SK-N-SH (cell line): ENCODE results near the gene NR6A1. TPM values are rescaled to one million over a fixed set of nuclear protein-coding genes. Genes with fewer than 3 reads are reported as not detected.

Experiments used
- CTCF ChIA-PET: fragments of 300-600, 350-600 bp; formaldehyde crosslinking; extraction: SDS; loops from one replicate; lab custom pipeline; 2021; lab: Yijun Ruan, JAX
- POLR2A ChIA-PET: fragments of 350-600 bp; sonication (Branson Sonifier 250); formaldehyde crosslinking; extraction: SDS; loops from one replicate; lab custom pipeline; 2020; ENCODE audit warnings: antibody characterized with exemption, inconsistent platforms; lab: Yijun Ruan, JAX
- DNase-seq: peaks from one replicate; pipeline ENCODE4 v3.0.0; 2012
- H2AFZ ChIP-seq: fragments of 200-600 bp; sonication (generic); 2 replicates; pipeline ENCODE4 v1.8.1; 2016; ENCODE audit warnings: antibody characterized with exemption, mild to moderate bottlenecking, low read depth
- H3F3A ChIP-seq: fragments of 200-600 bp; sonication (generic); replicated peaks from 2 replicates; pipeline ENCODE3; 2016; ENCODE audit warnings: antibody characterized with exemption, mild to moderate bottlenecking; ENCODE audit not compliant: insufficient read depth
- H3K27ac ChIP-seq, 2 experiments: fragments of 200-500 bp in 1 of 2; fragments of 200-600 bp in 1 of 2; sonication (Bioruptor generic) in 1 of 2; sonication (generic), shearing (Covaris generic) in 1 of 2; 2 replicates each; pipeline versions ENCODE4 v1.5.1 to v1.6.1; 2014 to 2016; ENCODE audit warnings: low read depth in 2 of 2, inconsistent platforms in 1 of 2, low read length in 1 of 2, mild to moderate bottlenecking in 1 of 2, mixed read lengths in 1 of 2
- H3K27me3 ChIP-seq: fragments of 200-600 bp; sonication (generic), shearing (Covaris generic); 2 replicates; pipeline ENCODE4 v1.6.1; 2016; ENCODE audit warnings: mixed run types; ENCODE audit not compliant: insufficient read depth
- H3K36me3 ChIP-seq, 2 experiments: fragments of 200-500 bp in 1 of 2; fragments of 200-600 bp in 1 of 2; sonication (Bioruptor generic) in 1 of 2; sonication (generic) in 1 of 2; replicated peaks in 1 of 2; 2 replicates each; pipeline versions ENCODE3 to v1.5.1; 2014 to 2016; ENCODE audit warnings: low read length in 1 of 2, mild to moderate bottlenecking in 1 of 2; ENCODE audit not compliant: insufficient read depth in 2 of 2, control insufficient read depth in 1 of 2
- H3K4me1 ChIP-seq, 2 experiments: fragments of 200-500 bp in 1 of 2; fragments of 200-600 bp in 1 of 2; sonication (Bioruptor generic) in 1 of 2; sonication (generic), shearing (Covaris generic) in 1 of 2; 2 replicates each; pipeline versions ENCODE4 v1.5.1 to v1.6.1; 2014 to 2016; ENCODE audit warnings: low read depth in 1 of 2, low read length in 1 of 2, mixed run types in 1 of 2; ENCODE audit not compliant: insufficient read depth in 2 of 2, control insufficient read depth in 1 of 2
- H3K4me2 ChIP-seq: fragments of 200-600 bp; sonication (generic), shearing (Covaris generic); 2 replicates; pipeline ENCODE4 v1.6.1; 2017; ENCODE audit warnings: mixed run types
- H3K4me3 ChIP-seq, 2 experiments: fragments of 200-500 bp in 1 of 2; fragments of 200-600 bp in 1 of 2; sonication (Bioruptor generic) in 1 of 2; sonication (generic), shearing (Covaris generic) in 1 of 2; 2 replicates each; pipeline versions ENCODE4 v1.5.1 to v1.8.1; 2014 to 2016; ENCODE audit warnings: low read depth in 2 of 2, inconsistent platforms in 1 of 2, low read length in 1 of 2, mild to moderate bottlenecking in 1 of 2, mixed read lengths in 1 of 2, moderate library complexity in 1 of 2
- H3K79me2 ChIP-seq: fragments of 200-600 bp; sonication (generic); 2 replicates; pipeline ENCODE4 v1.8.1; 2017; ENCODE audit warnings: mild to moderate bottlenecking; ENCODE audit not compliant: insufficient read depth
- H3K9ac ChIP-seq: fragments of 200-600 bp; sonication (generic); 2 replicates; pipeline ENCODE4 v1.6.1; 2017; ENCODE audit warnings: mixed run types
- H3K9me2 ChIP-seq: fragments of 200-600 bp; sonication (generic); 2 replicates; pipeline ENCODE4 v1.6.1; 2017; ENCODE audit warnings: mixed run types
- H3K9me3 ChIP-seq: fragments of 200-600 bp; sonication (generic); 2 replicates; pipeline ENCODE4 v1.6.1; 2017; ENCODE audit warnings: mixed run types, mild to moderate bottlenecking, moderate library complexity
- H4K20me1 ChIP-seq: fragments of 200-600 bp; sonication (generic); 2 replicates; pipeline ENCODE4 v1.6.1; 2017; ENCODE audit warnings: mild to moderate bottlenecking, mixed run types; ENCODE audit not compliant: insufficient read depth
- CTCF ChIP-seq: fragments of 200-600 bp; sonication (generic); IDR thresholded peaks from 2 replicates; pipeline ENCODE4 v1.6.1; 2017; ENCODE audit warnings: antibody characterized with exemption, mild to moderate bottlenecking, moderate library complexity
- EP300 ChIP-seq, 2 experiments: IDR thresholded peaks; 2 replicates each; pipeline versions ENCODE4 v1.4.0 to v1.6.1; 2012; ENCODE audit warnings: borderline replicate concordance in 1 of 2, low read depth in 1 of 2, low read length in 1 of 2
- FOSL2 ChIP-seq: IDR thresholded peaks from 2 replicates; pipeline ENCODE4 v1.4.0; 2012; ENCODE audit warnings: low read depth, mild to moderate bottlenecking, moderate library complexity, borderline replicate concordance
- FOXJ3 ChIP-seq: sonication (generic); formaldehyde crosslinking; IDR thresholded peaks from 2 replicates; pipeline ENCODE4 v1.5.1; 2020; ENCODE audit warnings: mild to moderate bottlenecking, missing genetic modification reagents
- FOXM1 ChIP-seq: IDR thresholded peaks from 2 replicates; pipeline ENCODE4 v1.4.0; 2012; ENCODE audit warnings: low read depth, mild to moderate bottlenecking
- GATA2 ChIP-seq: sonication (generic); formaldehyde crosslinking; IDR thresholded peaks from 2 replicates; pipeline ENCODE4 v1.5.0; 2020; ENCODE audit warnings: mild to moderate bottlenecking, missing genetic modification reagents
- JUND ChIP-seq: IDR thresholded peaks from 2 replicates; pipeline ENCODE4 v1.4.0; 2012
- MAX ChIP-seq: IDR thresholded peaks from 2 replicates; pipeline ENCODE4 v1.4.0; 2012; ENCODE audit warnings: low read depth
- MXI1 ChIP-seq: IDR thresholded peaks from 2 replicates; pipeline ENCODE4 v1.6.1; 2012; ENCODE audit warnings: mild to moderate bottlenecking, low read depth, low read length, improper control_type of control experiment
- RAD21 ChIP-seq: IDR thresholded peaks from 2 replicates; pipeline ENCODE4 v1.6.1; 2012; ENCODE audit warnings: mild to moderate bottlenecking, low read length
- RCOR1 ChIP-seq: fragments of 150-350 bp; IDR thresholded peaks from 2 replicates; pipeline ENCODE4 v1.6.1; 2017; ENCODE audit warnings: antibody characterized with exemption, low read length
- SMC3 ChIP-seq: IDR thresholded peaks from 2 replicates; pipeline ENCODE4 v1.6.1; 2012; ENCODE audit warnings: low read depth, low read length, improper control_type of control experiment
- TCF12 ChIP-seq: IDR thresholded peaks from 2 replicates; pipeline ENCODE4 v1.4.0; 2012
- TEAD4 ChIP-seq: IDR thresholded peaks from 2 replicates; pipeline ENCODE4 v1.4.0; 2012; ENCODE audit warnings: mild to moderate bottlenecking, borderline replicate concordance; ENCODE audit not compliant: insufficient read depth
- YY1 ChIP-seq: IDR thresholded peaks from 2 replicates; pipeline ENCODE4 v1.4.0; 2012; ENCODE audit warnings: low read depth, mild to moderate bottlenecking
- WGBS: methylation state at CpG from one replicate; pipeline ENCODE4 v1.1.6; 2017; ENCODE audit warnings: low lambda C conversion rate; 5-methylcytosine and 5-hydroxymethylcytosine counted together
- polyA plus RNA-seq, 3 experiments: library from polyadenylated mRNA; depleted of rRNA; stranded (reverse); fragments of >200 nt; gene quantifications; 2 replicates each; pipeline ENCODE4 v1.2.3, GENCODE V29; 2012
- TF ChIP-seq, protein P1 (sequence below): IDR thresholded peaks from 2 replicates; pipeline ENCODE4; 2012
- TF ChIP-seq, protein P2 (sequence below): fragments of 150-350 bp; IDR thresholded peaks from 2 replicates; pipeline ENCODE4 v1.6.1; 2017; ENCODE audit warnings: antibody characterized with exemption, low read length, low read depth, borderline replicate concordance

The NR6A1 gene
- polyA plus RNA-seq, 1 of the 3 experiments (the other 2 are of a cell fraction) = 1.2 TPM

DNA sequence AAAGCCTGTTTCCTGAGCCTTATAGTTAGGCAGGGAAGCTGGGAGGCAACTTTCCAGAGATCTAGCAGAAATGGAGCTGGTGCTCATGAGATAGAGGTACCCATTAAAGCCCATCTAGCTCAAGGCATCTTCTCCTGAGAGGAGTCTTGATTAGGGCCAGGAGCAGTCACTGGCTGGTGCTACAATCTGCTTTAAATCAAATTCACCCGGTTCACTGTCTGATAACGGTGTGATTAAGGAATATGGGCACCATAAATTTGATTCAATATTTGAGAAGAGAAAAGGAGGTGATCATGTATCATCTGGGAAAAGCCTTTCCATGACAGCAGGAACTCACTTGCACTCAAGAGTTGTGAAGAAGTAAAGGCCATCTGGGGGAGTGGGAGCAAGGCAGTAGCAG lies 240.0 kb downstream of the NR6A1 start:
- peaks cover 0 to 6% of the 10 kb centered on the region in 2 experiments for H3K36me3 ChIP-seq
- no peaks in the 10 kb centered on the region for H3K9me3 ChIP-seq
- H3K4me2 ChIP-seq = no peak overlapping the region
- CTCF ChIA-PET = interaction anchor here (1.0 kb wide), 1 partner anchor 21 kb away, joined by 5 read pairs; no protein-coding TSS in a partner anchor
- no peaks in the 10 kb centered on the region for H4K20me1 ChIP-seq
- H3K27ac ChIP-seq = no peak overlapping the region
- 67% methylated on average over 2 of the region's 2 CpGs for WGBS
- no peaks in the 10 kb centered on the region for H3K9me2 ChIP-seq
- H3K79me2 ChIP-seq = no peaks in the 10 kb centered on the region
- H3K9ac ChIP-seq = no peak overlapping the region
- no peak for DNase-seq
- TF ChIP-seq GATA2 (CRISPR knock-in tag) (peak; percentile 66; the same call in 1 of the 2 replicates), SMC3 (no peak), RAD21 (no peak), RCOR1 (peak; percentile 69; the same call in 1 of the 2 replicates), MAX (no peak), EP300 (IDR thresholded peaks at IDR 0.05; ENCODE audit: borderline replicate concordance in 1 of 2, low read depth in 1 of 2, low read length in 1 of 2) (peak in 1 of 2 experiments; percentile 43; a peak in 1 of 4 replicates)
- no peak overlapping the region for H3K4me3 ChIP-seq
- H3F3A ChIP-seq = no peaks in the 10 kb centered on the region
- POLR2A ChIA-PET = no interaction called here
- H3K4me1 ChIP-seq = peaks cover 0 to 27% of the 10 kb centered on the region in 2 experiments; a peak in 1 of 4 replicates
- no peak overlapping the region for H2AFZ ChIP-seq
- H3K27me3 ChIP-seq = no peaks in the 10 kb centered on the region

DNA sequence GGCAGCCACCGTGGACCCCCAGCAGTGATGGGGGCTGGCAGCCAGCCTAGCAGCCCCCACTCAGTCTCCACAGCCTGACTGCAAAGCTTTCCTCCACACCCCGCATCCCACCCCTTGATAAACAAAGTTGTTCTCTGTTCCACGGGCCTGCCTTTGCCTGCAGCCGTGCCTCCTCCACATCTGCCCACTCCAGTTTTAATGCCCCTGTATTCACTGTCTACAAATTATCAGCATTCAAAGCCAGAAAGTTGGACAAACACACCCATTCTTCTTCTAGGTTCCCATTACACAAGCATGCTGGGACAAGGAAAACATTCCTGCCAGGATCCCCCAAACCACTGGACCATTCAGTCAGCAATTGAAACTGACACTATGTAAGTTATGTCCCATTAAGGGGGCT lies 240.9 kb downstream of the NR6A1 start:
- Histone ChIP-seq H4K20me1 (no peaks in the 10 kb centered on the region), H3F3A (no peaks in the 10 kb centered on the region), H3K4me2 (no peak overlapping the region), H3K9me3 (no peaks in the 10 kb centered on the region), H3K27ac (no peak overlapping the region), H3K9me2 (no peaks in the 10 kb centered on the region), H3K9ac (no peak overlapping the region), H3K79me2 (no peaks in the 10 kb centered on the region), H2AFZ (no peak overlapping the region), H3K36me3 (peaks cover 0 to under 1% of the 10 kb centered on the region in 2 experiments), H3K4me3 (no peak overlapping the region), H3K27me3 (no peaks in the 10 kb centered on the region), H3K4me1 (peaks cover 0 to 30% of the 10 kb centered on the region in 2 experiments; a peak in 1 of 4 replicates)
- TF ChIP-seq YY1 (no peak), FOSL2 (no peak), JUND (no peak), TCF12 (no peak), FOXJ3 (CRISPR knock-in tag) (no peak), RCOR1 (no peak), EP300 (IDR thresholded peaks at IDR 0.05; ENCODE audit: borderline replicate concordance in 1 of 2, low read depth in 1 of 2, low read length in 1 of 2) (no peak), CTCF (no peak), FOXM1 (no peak), GATA2 (CRISPR knock-in tag) (no peak), TEAD4 (no peak), MXI1 (no peak)
- TF ChIP-seq, protein P1, sequence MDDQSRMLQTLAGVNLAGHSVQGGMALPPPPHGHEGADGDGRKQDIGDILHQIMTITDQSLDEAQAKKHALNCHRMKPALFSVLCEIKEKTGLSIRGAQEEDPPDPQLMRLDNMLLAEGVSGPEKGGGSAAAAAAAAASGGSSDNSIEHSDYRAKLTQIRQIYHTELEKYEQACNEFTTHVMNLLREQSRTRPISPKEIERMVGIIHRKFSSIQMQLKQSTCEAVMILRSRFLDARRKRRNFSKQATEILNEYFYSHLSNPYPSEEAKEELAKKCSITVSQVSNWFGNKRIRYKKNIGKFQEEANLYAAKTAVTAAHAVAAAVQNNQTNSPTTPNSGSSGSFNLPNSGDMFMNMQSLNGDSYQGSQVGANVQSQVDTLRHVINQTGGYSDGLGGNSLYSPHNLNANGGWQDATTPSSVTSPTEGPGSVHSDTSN = no peak
- TF ChIP-seq, protein P2, sequence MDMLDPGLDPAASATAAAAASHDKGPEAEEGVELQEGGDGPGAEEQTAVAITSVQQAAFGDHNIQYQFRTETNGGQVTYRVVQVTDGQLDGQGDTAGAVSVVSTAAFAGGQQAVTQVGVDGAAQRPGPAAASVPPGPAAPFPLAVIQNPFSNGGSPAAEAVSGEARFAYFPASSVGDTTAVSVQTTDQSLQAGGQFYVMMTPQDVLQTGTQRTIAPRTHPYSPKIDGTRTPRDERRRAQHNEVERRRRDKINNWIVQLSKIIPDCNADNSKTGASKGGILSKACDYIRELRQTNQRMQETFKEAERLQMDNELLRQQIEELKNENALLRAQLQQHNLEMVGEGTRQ = no peak
- DNase-seq = no peak
- 81% methylated on average over 4 of the region's 4 CpGs for WGBS
- CTCF ChIA-PET = interaction anchor here (0.6 to 1.0 kb wide), 3 partner anchors 9 to 21 kb away, joined by 3 to 5 read pairs (median 3); no protein-coding TSS in a partner anchor
- POLR2A ChIA-PET = no interaction called here
